WTC11 (cell line): Measurements from ENCODE around the gene RSPO3. TPM values are rescaled to one million over a fixed set of nuclear protein-coding genes. Genes with fewer than 3 reads are reported as not detected.
"Not testable (repeated sequence)": the region's sequence is repeated elsewhere in the genome, so short reads cannot be mapped to it uniquely, and the experiment has no call there.

Source experiments
- ATAC-seq: fragments of 200-7000 bp; cut with Tn5 transposase; 2 replicates; pipeline ENCODE4 v1.10.0; 2021; ENCODE audit warnings: mild to moderate bottlenecking, moderate library complexity
- CTCF ChIA-PET: fragments of 300-600 bp; sonication (Branson Sonifier 250); formaldehyde crosslinking; loops from one replicate; lab custom pipeline; 2021; ENCODE audit warnings: antibody characterized with exemption; lab: Charles Lee
- POLR2A ChIA-PET: fragments of 350-600 bp; sonication (Branson Sonifier 250); formaldehyde crosslinking; loops from one replicate; lab custom pipeline; 2021; ENCODE audit warnings: antibody characterized with exemption; lab: Charles Lee
- DNase-seq: peaks from one replicate; pipeline ENCODE4 v3.0.0; 2021; ENCODE audit warnings: low spot score
- H3K27ac Mint-ChIP-seq: 2 replicates; pipeline ENCODE4 v1.8.0; 2021; ENCODE audit warnings: mixed read lengths
- H3K27me3 Mint-ChIP-seq: 2 replicates; pipeline ENCODE4 v1.8.0; 2021; ENCODE audit warnings: low read depth, mild to moderate bottlenecking, moderate library complexity, mixed read lengths
- H3K36me3 Mint-ChIP-seq: 2 replicates; pipeline ENCODE4 v1.8.0; 2021; ENCODE audit warnings: mixed read lengths
- H3K4me1 Mint-ChIP-seq: 2 replicates; pipeline ENCODE4 v1.8.0; 2022; ENCODE audit warnings: mixed read lengths
- H3K4me3 Mint-ChIP-seq: 2 replicates; pipeline ENCODE4 v1.8.0; 2021; ENCODE audit warnings: mild to moderate bottlenecking, moderate library complexity, mixed read lengths
- H3K9me3 Mint-ChIP-seq: 2 replicates; pipeline ENCODE4 v1.8.0; 2021; ENCODE audit warnings: mixed read lengths
- ATF1 ChIP-seq: sonication (generic); formaldehyde crosslinking; IDR thresholded peaks from 2 replicates; pipeline ENCODE4 v1.8.1; 2023; ENCODE audit warnings: mild to moderate bottlenecking, moderate library complexity, missing genetic modification reagents
- CREB1 ChIP-seq: sonication (generic); formaldehyde crosslinking; IDR thresholded peaks from 2 replicates; pipeline ENCODE4 v1.8.0; 2023; ENCODE audit warnings: mild to moderate bottlenecking, missing genetic modification reagents
- CREM ChIP-seq: sonication (generic); formaldehyde crosslinking; IDR thresholded peaks from 2 replicates; pipeline ENCODE4 v1.8.1; 2022; ENCODE audit warnings: mild to moderate bottlenecking, missing genetic modification reagents, moderate library complexity
- GTF2I ChIP-seq: fragments of 250-450 bp; sonication (Bioruptor Pico); conservative IDR thresholded peaks from 2 replicates; pipeline ENCODE4 v1.4.0; 2021; ENCODE audit warnings: mild to moderate bottlenecking
- KAT7 ChIP-seq: sonication (generic); formaldehyde crosslinking; IDR thresholded peaks from 2 replicates; pipeline ENCODE4 v1.8.1; 2023; ENCODE audit warnings: missing genetic modification reagents, mild to moderate bottlenecking, borderline replicate concordance
- RELA ChIP-seq: sonication (generic); formaldehyde crosslinking; IDR thresholded peaks from 2 replicates; pipeline ENCODE4 v1.8.1; 2022; ENCODE audit warnings: missing genetic modification reagents, mild to moderate bottlenecking, borderline replicate concordance
- TP53 ChIP-seq: sonication (generic); formaldehyde crosslinking; IDR thresholded peaks from 2 replicates; pipeline ENCODE4 v1.8.1; 2023; ENCODE audit warnings: mild to moderate bottlenecking, missing genetic modification reagents
- ZNF219 ChIP-seq: sonication (generic); formaldehyde crosslinking; IDR thresholded peaks from 2 replicates; pipeline ENCODE4 v1.8.0; 2023; ENCODE audit warnings: missing genetic modification reagents, mild to moderate bottlenecking, borderline replicate concordance
- ZNF263 ChIP-seq: sonication (generic); formaldehyde crosslinking; IDR thresholded peaks from 2 replicates; pipeline ENCODE4 v1.8.1; 2022; ENCODE audit warnings: low read depth, mild to moderate bottlenecking, moderate library complexity, missing genetic modification reagents
- total RNA-seq: library from RNA; stranded (reverse); gene quantifications from 3 replicates; pipeline ENCODE4 v1.2.3, GENCODE V29; 2021
- TF ChIP-seq, protein P1 (sequence below): fragments of 250-450 bp; sonication (Bioruptor Pico); IDR thresholded peaks from 2 replicates; pipeline ENCODE4 v2.1.2; 2022; ENCODE audit warnings: mild to moderate bottlenecking, moderate library complexity
- TF ChIP-seq, protein P2 (sequence below): fragments of 250-450 bp; sonication (Bioruptor Pico); IDR thresholded peaks from 2 replicates; pipeline ENCODE4 v1.9.0; 2021; ENCODE audit warnings: mild to moderate bottlenecking
- TF ChIP-seq, protein P3 (sequence below): sonication (generic); formaldehyde crosslinking; IDR thresholded peaks from 2 replicates; pipeline ENCODE4 v1.8.1; 2022; ENCODE audit warnings: mild to moderate bottlenecking, missing genetic modification reagents, moderate library complexity, borderline replicate concordance
- TF ChIP-seq, protein P4 (sequence below): sonication (generic); formaldehyde crosslinking; IDR thresholded peaks from 2 replicates; pipeline ENCODE4 v1.8.1; 2023; ENCODE audit warnings: mild to moderate bottlenecking, missing genetic modification reagents
- TF ChIP-seq, protein P5 (sequence below): sonication (generic); formaldehyde crosslinking; conservative IDR thresholded peaks from 2 replicates; pipeline ENCODE4 v1.8.1; 2022; ENCODE audit warnings: mild to moderate bottlenecking, missing genetic modification reagents

Gene RSPO3
- total RNA-seq, 1 experiment from 2014 or later, result not detected

DNA sequence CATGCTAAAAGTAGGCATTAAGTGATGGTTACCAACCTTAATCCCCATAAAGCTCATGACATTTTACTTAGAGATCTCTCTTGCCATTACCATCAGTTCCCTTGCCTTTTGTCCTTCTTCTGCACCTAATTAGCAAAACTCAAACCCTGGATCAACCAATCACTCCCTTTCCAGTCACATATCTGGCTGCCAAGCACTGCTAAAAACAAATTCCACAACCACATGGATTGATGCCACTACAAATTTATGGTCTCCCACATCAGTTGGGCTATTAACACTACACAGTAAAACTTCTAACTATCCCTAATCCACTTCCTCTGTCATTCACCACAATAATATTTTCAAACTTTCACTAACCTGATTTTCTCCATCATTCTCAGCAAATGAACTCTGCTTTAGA, 93.9 kb downstream of the RSPO3 start:
- H3K4me1 Mint-ChIP-seq, result 0 out of 2 replicates have a peak, but pooled peaks cover 2% of the 10 kb centered on the region
- DNase-seq, result no peak
- H3K9me3 Mint-ChIP-seq, result peaks cover 3% of the 10 kb centered on the region; the same call in 1 of the 2 replicates
- H3K4me3 Mint-ChIP-seq, result no peak overlapping the region
- ChIA-PET POLR2A (no interaction called here), CTCF (interaction anchor here (0.7 kb wide), 1 partner anchor 54 kb away, joined by 3 read pairs; the partner anchor contains the start of gene RNF146)
- ATAC-seq, result no peak
- no peaks in the 10 kb centered on the region for H3K36me3 Mint-ChIP-seq
- TF ChIP-seq KAT7 (no peak), TP53 (CRISPR knock-in tag) (no peak), CREM (no peak), ATF1 (CRISPR knock-in tag) (no peak), GTF2I (CRISPR knock-in tag) (no peak), CREB1 (CRISPR knock-in tag) (no peak)
- TF ChIP-seq, protein P1, sequence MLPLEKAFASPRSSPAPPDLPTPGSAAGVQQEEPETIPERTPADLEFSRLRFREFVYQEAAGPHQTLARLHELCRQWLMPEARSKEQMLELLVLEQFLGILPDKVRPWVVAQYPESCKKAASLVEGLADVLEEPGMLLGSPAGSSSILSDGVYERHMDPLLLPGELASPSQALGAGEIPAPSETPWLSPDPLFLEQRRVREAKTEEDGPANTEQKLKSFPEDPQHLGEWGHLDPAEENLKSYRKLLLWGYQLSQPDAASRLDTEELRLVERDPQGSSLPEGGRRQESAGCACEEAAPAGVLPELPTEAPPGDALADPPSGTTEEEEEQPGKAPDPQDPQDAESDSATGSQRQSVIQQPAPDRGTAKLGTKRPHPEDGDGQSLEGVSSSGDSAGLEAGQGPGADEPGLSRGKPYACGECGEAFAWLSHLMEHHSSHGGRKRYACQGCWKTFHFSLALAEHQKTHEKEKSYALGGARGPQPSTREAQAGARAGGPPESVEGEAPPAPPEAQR (CRISPR knock-in tag), result no peak
- no peaks in the 10 kb centered on the region for H3K27me3 Mint-ChIP-seq
- H3K27ac Mint-ChIP-seq, result no peak overlapping the region

DNA sequence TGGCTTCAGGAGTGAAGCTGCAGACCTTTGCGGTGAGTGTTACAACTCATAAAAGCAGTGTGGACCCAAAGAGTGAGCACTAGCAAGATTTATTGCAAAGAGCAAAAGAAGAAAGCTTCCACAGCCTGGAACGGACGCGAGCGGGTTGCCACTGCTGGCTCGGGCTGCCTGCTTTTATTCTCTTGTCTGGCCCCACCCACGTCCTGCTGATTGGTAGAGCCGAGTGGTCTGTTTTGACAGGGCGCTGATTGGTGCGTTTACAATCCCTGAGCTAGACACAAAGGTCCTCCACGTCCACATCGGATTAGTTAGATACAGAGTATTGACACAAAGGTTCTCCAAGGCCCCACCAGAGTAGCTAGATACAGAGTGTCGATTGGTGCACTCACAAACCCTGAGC, 95.6 kb downstream of the RSPO3 start:
- H3K27ac Mint-ChIP-seq, H3K9me3 Mint-ChIP-seq, H3K27me3 Mint-ChIP-seq, POLR2A ChIA-PET, CTCF ChIA-PET, DNase-seq, H3K36me3 Mint-ChIP-seq, ATAC-seq, H3K4me1 Mint-ChIP-seq, H3K4me3 Mint-ChIP-seq: not testable (repeated sequence)

DNA sequence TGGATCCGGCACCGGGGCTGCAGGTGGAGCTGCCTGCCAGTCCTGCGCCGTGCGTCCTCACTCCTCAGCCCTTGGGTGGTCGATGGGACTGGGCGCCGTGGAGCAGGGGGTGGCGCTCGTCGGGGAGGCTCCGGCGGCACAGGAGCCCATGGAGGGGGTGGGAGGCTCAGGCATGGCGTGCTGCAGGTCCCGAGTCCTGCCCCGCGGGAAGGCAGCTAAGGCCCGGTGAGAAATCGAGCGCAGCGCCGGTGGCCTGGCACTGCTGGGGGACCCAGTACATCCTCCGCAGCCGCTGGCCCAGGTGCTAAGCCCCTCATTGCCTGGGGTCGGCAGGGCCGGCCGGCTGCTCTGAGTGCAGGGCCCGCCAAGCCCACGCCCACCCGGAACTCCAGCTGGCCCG, 96.1 kb downstream of the RSPO3 start:
- peak; percentile 9 for DNase-seq
- H3K4me3 Mint-ChIP-seq, H3K4me1 Mint-ChIP-seq, H3K27me3 Mint-ChIP-seq, H3K9me3 Mint-ChIP-seq, H3K36me3 Mint-ChIP-seq, H3K27ac Mint-ChIP-seq, ATAC-seq, POLR2A ChIA-PET: not testable (repeated sequence)
- CTCF ChIA-PET, result interaction anchor here (0.6 kb wide), 1 partner anchor 305 kb away, joined by 3 read pairs; no protein-coding TSS in a partner anchor

DNA sequence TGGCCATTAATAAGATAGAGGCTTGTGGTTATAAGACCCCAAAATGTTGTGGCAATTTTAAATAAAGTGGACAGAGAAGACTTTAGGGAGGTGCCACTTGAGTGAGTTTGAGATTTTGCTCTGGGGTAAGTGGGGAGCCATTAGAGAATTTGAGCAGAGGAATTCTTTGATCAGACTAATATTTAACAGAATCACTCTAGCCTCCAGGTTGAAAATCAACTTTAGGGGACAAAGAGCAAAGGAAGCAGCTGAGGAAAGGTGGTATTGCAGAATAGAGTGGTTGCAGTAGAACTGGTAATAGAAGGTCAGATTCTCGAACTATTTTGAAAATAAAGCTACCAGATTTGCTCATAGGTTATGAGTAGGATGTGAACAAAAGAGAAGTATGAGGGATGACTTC, 97.5 kb downstream of the RSPO3 start:
- no peaks in the 10 kb centered on the region for H3K27me3 Mint-ChIP-seq
- H3K4me3 Mint-ChIP-seq, result no peak overlapping the region
- POLR2A ChIA-PET, result no interaction called here
- H3K36me3 Mint-ChIP-seq, result no peaks in the 10 kb centered on the region
- H3K9me3 Mint-ChIP-seq, result peaks cover 7% of the 10 kb centered on the region
- ATAC-seq, result no peak
- TF ChIP-seq, protein P2, sequence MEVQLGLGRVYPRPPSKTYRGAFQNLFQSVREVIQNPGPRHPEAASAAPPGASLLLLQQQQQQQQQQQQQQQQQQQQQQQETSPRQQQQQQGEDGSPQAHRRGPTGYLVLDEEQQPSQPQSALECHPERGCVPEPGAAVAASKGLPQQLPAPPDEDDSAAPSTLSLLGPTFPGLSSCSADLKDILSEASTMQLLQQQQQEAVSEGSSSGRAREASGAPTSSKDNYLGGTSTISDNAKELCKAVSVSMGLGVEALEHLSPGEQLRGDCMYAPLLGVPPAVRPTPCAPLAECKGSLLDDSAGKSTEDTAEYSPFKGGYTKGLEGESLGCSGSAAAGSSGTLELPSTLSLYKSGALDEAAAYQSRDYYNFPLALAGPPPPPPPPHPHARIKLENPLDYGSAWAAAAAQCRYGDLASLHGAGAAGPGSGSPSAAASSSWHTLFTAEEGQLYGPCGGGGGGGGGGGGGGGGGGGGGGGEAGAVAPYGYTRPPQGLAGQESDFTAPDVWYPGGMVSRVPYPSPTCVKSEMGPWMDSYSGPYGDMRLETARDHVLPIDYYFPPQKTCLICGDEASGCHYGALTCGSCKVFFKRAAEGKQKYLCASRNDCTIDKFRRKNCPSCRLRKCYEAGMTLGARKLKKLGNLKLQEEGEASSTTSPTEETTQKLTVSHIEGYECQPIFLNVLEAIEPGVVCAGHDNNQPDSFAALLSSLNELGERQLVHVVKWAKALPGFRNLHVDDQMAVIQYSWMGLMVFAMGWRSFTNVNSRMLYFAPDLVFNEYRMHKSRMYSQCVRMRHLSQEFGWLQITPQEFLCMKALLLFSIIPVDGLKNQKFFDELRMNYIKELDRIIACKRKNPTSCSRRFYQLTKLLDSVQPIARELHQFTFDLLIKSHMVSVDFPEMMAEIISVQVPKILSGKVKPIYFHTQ, result no peak
- TF ChIP-seq, all 79 proteins: peak for 0
- DNase-seq, result no peak
- Mint-ChIP-seq H3K4me1 (no peaks in the 10 kb centered on the region), H3K27ac (no peak overlapping the region)
- CTCF ChIA-PET, result no interaction called here

DNA sequence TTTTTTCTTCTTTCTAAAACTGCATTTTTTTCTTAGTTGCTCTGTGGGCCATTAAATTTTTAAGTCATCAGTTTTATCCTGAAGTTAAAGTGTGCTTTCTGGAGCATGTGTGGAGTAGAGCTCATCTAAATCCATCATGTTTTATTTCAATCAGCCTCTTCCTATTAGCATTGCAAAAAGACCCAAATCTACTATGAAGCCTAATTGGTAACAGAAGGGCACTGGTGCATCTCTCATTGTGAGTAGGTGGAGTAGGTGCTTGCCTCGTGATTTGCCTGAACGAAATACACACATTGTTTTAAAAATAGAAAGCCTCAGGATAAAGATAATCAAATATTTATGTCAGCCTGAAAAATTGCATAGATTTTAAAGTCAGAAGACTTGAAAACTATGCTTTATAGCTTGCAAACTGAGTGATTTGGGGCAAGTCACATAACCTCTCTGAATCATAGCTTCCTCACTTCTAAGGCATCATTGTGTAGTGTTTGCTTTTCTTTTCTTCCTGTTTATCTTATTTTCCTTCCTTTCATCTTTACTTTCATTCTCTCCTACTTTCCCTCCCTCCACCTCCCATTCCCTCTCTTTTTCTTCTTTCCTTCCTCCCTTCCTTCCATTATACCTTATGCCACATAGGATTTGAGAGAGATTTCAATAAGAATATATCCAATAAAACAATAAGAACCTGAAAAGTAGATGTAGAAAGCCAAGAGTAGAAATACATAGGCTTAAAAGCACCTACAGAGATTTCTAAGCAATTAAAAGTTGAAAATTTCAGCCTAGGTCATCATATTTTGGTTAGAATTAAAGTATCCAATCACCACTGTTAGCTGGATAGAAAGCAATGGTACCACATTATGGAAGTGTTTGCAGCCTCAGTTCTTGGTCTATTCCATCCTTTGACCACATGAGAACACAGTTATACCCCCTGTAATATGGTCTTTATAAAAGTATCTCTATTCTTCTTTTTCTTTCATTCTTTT, 98.6 kb downstream of the RSPO3 start:
- DNase-seq, result no peak
- H3K4me1 Mint-ChIP-seq, result no peaks in the 10 kb centered on the region
- H3K4me3 Mint-ChIP-seq, result no peak overlapping the region
- H3K9me3 Mint-ChIP-seq, result peaks cover 7% of the 10 kb centered on the region
- no peaks in the 10 kb centered on the region for H3K36me3 Mint-ChIP-seq
- ATAC-seq, result no peak
- H3K27me3 Mint-ChIP-seq, result no peaks in the 10 kb centered on the region
- ChIA-PET CTCF (no interaction called here), POLR2A (interaction anchor here (0.7 kb wide), 1 partner anchor 79 kb away, joined by 6 read pairs; no protein-coding TSS in a partner anchor)
- no peak overlapping the region for H3K27ac Mint-ChIP-seq
- TF ChIP-seq, protein P3, sequence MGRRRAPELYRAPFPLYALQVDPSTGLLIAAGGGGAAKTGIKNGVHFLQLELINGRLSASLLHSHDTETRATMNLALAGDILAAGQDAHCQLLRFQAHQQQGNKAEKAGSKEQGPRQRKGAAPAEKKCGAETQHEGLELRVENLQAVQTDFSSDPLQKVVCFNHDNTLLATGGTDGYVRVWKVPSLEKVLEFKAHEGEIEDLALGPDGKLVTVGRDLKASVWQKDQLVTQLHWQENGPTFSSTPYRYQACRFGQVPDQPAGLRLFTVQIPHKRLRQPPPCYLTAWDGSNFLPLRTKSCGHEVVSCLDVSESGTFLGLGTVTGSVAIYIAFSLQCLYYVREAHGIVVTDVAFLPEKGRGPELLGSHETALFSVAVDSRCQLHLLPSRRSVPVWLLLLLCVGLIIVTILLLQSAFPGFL (CRISPR knock-in tag), result no peak
- TF ChIP-seq, protein P4, sequence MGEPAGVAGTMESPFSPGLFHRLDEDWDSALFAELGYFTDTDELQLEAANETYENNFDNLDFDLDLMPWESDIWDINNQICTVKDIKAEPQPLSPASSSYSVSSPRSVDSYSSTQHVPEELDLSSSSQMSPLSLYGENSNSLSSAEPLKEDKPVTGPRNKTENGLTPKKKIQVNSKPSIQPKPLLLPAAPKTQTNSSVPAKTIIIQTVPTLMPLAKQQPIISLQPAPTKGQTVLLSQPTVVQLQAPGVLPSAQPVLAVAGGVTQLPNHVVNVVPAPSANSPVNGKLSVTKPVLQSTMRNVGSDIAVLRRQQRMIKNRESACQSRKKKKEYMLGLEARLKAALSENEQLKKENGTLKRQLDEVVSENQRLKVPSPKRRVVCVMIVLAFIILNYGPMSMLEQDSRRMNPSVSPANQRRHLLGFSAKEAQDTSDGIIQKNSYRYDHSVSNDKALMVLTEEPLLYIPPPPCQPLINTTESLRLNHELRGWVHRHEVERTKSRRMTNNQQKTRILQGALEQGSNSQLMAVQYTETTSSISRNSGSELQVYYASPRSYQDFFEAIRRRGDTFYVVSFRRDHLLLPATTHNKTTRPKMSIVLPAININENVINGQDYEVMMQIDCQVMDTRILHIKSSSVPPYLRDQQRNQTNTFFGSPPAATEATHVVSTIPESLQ (CRISPR knock-in tag), result no peak
- TF ChIP-seq, protein P5, sequence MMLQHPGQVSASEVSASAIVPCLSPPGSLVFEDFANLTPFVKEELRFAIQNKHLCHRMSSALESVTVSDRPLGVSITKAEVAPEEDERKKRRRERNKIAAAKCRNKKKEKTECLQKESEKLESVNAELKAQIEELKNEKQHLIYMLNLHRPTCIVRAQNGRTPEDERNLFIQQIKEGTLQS (CRISPR knock-in tag), result no peak
- TF ChIP-seq RELA (CRISPR knock-in tag) (no peak), ZNF263 (CRISPR knock-in tag) (no peak), ZNF219 (CRISPR knock-in tag) (no peak)
